ENCODE measurements around the gene SRPRA.

Gene SRPRA

DNA sequence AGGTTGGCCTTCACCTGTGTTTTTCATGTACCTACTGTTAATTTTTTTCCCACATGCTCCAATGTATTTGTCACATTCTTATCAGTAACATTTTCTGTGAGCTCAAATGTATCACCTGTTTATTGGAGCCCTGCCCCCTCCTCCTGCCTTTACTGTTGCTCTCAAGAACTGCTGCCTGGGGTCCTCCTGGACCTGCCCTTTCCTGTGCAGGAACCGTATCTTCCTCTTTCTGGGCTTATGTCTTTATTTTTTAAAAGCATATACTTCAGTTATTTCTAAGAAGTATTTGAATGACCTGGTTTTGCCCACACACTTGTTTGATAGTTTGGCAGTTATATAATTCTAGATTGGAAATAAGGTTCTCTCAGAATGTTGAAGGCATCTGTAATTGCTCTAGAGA, 51.2 kb downstream of the SRPRA start:
- no peak overlapping the region for H3K4me3 ChIP-seq (ENCODE audit: low read depth, low read length)
- TF ChIP-seq, protein P1, sequence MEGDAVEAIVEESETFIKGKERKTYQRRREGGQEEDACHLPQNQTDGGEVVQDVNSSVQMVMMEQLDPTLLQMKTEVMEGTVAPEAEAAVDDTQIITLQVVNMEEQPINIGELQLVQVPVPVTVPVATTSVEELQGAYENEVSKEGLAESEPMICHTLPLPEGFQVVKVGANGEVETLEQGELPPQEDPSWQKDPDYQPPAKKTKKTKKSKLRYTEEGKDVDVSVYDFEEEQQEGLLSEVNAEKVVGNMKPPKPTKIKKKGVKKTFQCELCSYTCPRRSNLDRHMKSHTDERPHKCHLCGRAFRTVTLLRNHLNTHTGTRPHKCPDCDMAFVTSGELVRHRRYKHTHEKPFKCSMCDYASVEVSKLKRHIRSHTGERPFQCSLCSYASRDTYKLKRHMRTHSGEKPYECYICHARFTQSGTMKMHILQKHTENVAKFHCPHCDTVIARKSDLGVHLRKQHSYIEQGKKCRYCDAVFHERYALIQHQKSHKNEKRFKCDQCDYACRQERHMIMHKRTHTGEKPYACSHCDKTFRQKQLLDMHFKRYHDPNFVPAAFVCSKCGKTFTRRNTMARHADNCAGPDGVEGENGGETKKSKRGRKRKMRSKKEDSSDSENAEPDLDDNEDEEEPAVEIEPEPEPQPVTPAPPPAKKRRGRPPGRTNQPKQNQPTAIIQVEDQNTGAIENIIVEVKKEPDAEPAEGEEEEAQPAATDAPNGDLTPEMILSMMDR (IDR thresholded peaks at IDR 0.05; ENCODE audit: low read depth, low read length): no peak

DNA sequence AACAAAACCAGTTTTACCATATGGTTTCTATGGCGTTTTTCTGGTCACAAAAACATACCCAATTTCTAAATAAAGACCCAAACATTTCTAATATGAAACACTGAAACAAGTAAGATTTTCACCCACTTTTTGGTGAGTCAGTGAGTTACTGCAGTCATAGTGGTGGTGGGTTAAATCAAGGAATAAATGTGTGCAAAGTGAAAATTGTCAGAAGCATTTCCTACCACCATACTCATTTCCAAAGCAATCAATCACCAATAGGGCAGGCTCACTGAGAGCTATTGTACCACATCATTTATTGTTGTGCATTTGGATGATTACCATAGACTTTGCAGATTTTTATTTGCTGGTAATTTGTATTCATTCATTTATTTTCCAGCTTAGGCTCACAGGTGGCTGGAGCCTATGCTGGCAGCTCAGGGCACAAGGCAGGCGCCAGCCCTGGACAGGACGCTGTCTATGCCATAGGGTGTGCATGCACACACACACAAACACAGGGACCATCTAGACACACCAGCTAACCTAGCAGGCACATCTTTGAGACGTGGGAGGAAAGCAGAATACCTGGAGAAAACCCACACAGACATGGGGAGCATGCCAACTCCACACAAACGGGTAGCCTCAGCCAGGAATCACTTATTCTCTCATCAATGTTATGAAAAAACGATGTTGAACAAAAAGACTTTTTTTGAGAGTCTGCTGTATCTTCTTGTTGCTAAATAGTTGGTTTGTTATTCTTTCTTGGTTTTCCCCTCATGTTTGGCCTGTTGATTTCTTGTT, 52.0 kb downstream of the SRPRA start:
- H3K4me3 ChIP-seq (ENCODE audit: low read depth, low read length): no peak overlapping the region
- TF ChIP-seq, protein P1 (IDR thresholded peaks at IDR 0.05; ENCODE audit: low read depth, low read length): no peak

DNA sequence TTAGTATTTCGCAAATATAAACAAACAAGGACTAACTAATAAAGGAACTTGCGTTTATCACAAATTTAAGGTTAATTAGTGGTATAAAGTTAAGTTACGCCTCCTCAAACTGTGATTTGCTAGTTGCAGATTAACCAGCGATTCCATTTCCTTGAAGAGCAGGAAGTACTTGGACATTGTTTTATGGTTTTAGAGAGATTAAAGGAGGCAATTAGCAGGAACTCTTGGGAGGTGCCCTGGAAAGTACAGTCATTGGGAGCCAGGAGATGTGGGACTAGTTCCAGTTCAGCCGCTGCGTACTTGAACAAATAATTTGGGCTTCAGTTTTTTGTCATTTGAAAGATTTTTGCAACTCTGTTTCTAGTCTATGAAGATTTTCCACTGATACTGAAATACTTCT, 53.9 kb downstream of the SRPRA start:
- TF ChIP-seq, protein P1 (IDR thresholded peaks at IDR 0.05; ENCODE audit: low read depth, low read length): no peak
- H3K4me3 ChIP-seq (ENCODE audit: low read depth, low read length): no peak overlapping the region

DNA sequence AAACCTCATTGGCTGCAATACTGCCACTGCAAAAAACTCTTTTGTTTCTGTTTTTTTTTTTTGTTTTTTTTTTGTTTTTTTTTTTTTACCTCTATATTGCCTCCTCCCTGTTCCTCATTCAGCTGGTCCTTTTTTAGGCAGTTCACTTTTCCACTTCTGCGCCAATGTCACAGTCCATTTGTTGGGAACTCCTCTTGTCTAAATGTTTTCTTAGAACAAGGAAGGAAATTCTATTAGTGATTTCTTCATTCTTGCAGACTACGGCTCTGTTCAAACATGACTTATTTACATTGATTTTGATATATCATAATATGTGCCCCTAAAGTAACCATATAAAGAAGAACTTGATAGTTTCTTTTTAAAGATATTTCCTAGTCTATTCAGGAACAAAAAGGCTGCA, 54.3 kb downstream of the SRPRA start:
- TF ChIP-seq, protein P1 (IDR thresholded peaks at IDR 0.05; ENCODE audit: low read depth, low read length): no peak
- no peak overlapping the region for H3K4me3 ChIP-seq (ENCODE audit: low read depth, low read length)
